Measurements from ENCODE around the gene SHCBP1L. TPM values are rescaled to one million over a fixed set of nuclear protein-coding genes. Genes with fewer than 3 reads are reported as not detected.

The SHCBP1L gene
- total RNA-seq, 1 experiment from 2014 or later, result not detected

DNA sequence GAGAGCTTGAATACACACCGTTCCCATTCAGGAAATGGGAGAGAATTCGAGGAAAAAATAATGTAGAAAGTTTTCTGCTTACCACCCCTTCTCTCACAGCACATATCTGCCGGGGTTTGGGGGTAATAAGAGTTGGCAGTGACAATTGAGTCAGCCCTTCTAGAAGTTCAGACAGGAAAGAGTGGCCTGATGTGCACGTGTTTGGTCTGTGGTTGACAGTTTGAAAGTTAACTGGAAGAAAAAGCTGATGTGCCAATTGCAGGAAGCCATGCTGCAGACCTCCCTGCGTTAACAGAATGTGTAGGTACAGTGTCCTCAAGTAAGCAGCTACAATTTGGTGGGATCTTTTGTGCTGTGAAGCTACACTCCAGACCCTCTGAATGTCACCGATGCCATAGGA is 63.0 kb downstream of the SHCBP1L start:
- POLR2A ChIA-PET (ENCODE audit: low non-redundant PET), result no interaction called here
- intact Hi-C loops (cut with micrococcal nuclease; ENCODE audit: unreplicated experiment), result no loop called here
- no TSS peak for BruUV-seq (replicated peaks)

DNA sequence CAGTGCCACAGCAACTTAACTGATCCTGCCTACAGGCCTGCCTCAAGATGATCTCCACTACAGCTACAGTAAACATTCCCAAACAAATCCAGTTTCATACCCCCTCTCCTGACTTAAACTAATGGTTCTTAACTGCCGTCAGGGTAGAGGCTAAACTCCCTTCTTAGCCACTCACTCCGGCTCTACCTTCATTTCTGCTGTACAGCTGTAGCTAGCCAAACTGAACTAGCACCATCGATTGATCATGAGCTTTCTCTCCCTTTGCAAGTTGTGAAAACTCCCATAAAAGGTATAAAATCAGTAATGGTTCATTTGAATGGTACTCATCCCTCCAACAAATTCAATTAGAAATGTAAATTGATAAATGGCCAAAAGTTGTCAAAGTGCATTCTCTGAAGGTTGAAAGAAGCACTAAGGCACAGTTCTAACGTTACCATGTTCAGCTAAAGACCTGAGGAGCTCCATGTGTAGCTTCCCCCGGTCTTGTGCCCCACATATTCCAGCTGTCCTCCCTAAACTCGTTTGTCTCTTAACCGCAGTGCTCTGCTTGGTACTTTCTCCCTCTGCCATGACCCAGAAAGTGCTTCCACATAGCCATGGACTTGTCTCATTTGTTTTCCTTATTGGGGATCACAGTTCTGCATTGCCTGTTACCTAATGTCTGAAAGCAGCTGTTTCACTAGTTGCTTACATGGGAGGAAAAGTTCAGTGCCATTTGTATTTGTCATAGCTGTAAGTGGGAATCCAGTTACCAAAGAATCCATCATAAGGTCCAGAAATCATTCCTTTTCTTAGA is 64.0 kb downstream of the SHCBP1L start:
- ChIA-PET CTCF (interaction anchor here (1.2 kb wide), 1 partner anchor 339 kb away, joined by 4 read pairs; no protein-coding TSS in a partner anchor), POLR2A (ENCODE audit: low non-redundant PET) (no interaction called here)
- Histone ChIP-seq H3K27ac (ENCODE audit: low read depth, low read length, poor library complexity, severe bottlenecking) (peak overlapping the region; percentile 33), H3K9me3 (ENCODE audit: low read depth, low read length, poor library complexity, severe bottlenecking) (no peaks in the 10 kb centered on the region), H3K4me1 (ENCODE audit: insufficient read depth, low read length, poor library complexity, severe bottlenecking) (no peaks in the 10 kb centered on the region), H3K27me3 (replicated peaks; ENCODE audit: insufficient read depth, low read depth, low read length, poor library complexity) (no peaks in the 10 kb centered on the region), H3K36me3 (ENCODE audit: insufficient read depth, low read length, poor library complexity, severe bottlenecking) (peaks cover 49% of the 10 kb centered on the region), H3K4me3 (ENCODE audit: low read depth, low read length, poor library complexity, severe bottlenecking) (no peak overlapping the region)
- intact Hi-C loops (cut with micrococcal nuclease; ENCODE audit: unreplicated experiment), result no loop called here
- TF ChIP-seq, protein P1, sequence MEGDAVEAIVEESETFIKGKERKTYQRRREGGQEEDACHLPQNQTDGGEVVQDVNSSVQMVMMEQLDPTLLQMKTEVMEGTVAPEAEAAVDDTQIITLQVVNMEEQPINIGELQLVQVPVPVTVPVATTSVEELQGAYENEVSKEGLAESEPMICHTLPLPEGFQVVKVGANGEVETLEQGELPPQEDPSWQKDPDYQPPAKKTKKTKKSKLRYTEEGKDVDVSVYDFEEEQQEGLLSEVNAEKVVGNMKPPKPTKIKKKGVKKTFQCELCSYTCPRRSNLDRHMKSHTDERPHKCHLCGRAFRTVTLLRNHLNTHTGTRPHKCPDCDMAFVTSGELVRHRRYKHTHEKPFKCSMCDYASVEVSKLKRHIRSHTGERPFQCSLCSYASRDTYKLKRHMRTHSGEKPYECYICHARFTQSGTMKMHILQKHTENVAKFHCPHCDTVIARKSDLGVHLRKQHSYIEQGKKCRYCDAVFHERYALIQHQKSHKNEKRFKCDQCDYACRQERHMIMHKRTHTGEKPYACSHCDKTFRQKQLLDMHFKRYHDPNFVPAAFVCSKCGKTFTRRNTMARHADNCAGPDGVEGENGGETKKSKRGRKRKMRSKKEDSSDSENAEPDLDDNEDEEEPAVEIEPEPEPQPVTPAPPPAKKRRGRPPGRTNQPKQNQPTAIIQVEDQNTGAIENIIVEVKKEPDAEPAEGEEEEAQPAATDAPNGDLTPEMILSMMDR (conservative IDR thresholded peaks at IDR 0.05; ENCODE audit: low read depth, low read length), result no peak
- TF ChIP-seq EZH2 (IDR thresholded peaks at IDR 0.05; ENCODE audit: borderline replicate concordance, low read depth, low read length, poor library complexity, severe bottlenecking), result no peak
- no peak for DNase-seq (ENCODE audit: low spot score)
- no TSS peak for BruUV-seq (replicated peaks)

More for the DNA sequence above, 63.0 kb downstream of the SHCBP1L start:
- Histone ChIP-seq H3K4me3 (ENCODE audit: low read depth, low read length, poor library complexity, severe bottlenecking) (no peak overlapping the region), H3K36me3 (ENCODE audit: insufficient read depth, low read length, poor library complexity, severe bottlenecking) (peaks cover 39% of the 10 kb centered on the region), H3K27ac (ENCODE audit: low read depth, low read length, poor library complexity, severe bottlenecking) (no peak overlapping the region), H3K27me3 (replicated peaks; ENCODE audit: insufficient read depth, low read depth, low read length, poor library complexity) (no peaks in the 10 kb centered on the region), H3K9me3 (ENCODE audit: low read depth, low read length, poor library complexity, severe bottlenecking) (peaks cover 3% of the 10 kb centered on the region), H3K4me1 (ENCODE audit: insufficient read depth, low read length, poor library complexity, severe bottlenecking) (no peaks in the 10 kb centered on the region)
- CTCF ChIA-PET, result no interaction called here
- TF ChIP-seq EZH2 (IDR thresholded peaks at IDR 0.05; ENCODE audit: borderline replicate concordance, low read depth, low read length, poor library complexity, severe bottlenecking), result no peak
- TF ChIP-seq, protein P1 (conservative IDR thresholded peaks at IDR 0.05; ENCODE audit: low read depth, low read length), result no peak
- no peak for DNase-seq (ENCODE audit: low spot score)

GRCh38 chr1:182886985-182887384 is 66.0 kb downstream of the SHCBP1L start:
- H3K27me3 ChIP-seq (replicated peaks; ENCODE audit: insufficient read depth, low read depth, low read length, poor library complexity), result no peaks in the 10 kb centered on the region
- no peak for TF ChIP-seq EZH2 (IDR thresholded peaks at IDR 0.05; ENCODE audit: borderline replicate concordance, low read depth, low read length, poor library complexity, severe bottlenecking)
- TF ChIP-seq, protein P1 (conservative IDR thresholded peaks at IDR 0.05; ENCODE audit: low read depth, low read length), result no peak
- no peak overlapping the region for H3K27ac ChIP-seq (ENCODE audit: low read depth, low read length, poor library complexity, severe bottlenecking)
- no peak for DNase-seq (ENCODE audit: low spot score)
- intact Hi-C loops (cut with micrococcal nuclease; ENCODE audit: unreplicated experiment), result no loop called here
- H3K4me3 ChIP-seq (ENCODE audit: low read depth, low read length, poor library complexity, severe bottlenecking), result no peak overlapping the region
- BruUV-seq (replicated peaks), result no TSS peak
- no peaks in the 10 kb centered on the region for H3K9me3 ChIP-seq (ENCODE audit: low read depth, low read length, poor library complexity, severe bottlenecking)
- POLR2A ChIA-PET (ENCODE audit: low non-redundant PET), result no interaction called here
- CTCF ChIA-PET, result no interaction called here
- H3K36me3 ChIP-seq (ENCODE audit: insufficient read depth, low read length, poor library complexity, severe bottlenecking), result peaks cover 69% of the 10 kb centered on the region
- H3K4me1 ChIP-seq (ENCODE audit: insufficient read depth, low read length, poor library complexity, severe bottlenecking), result no peaks in the 10 kb centered on the region

Measured in A673 (cell line).